Fibroblast of lung (primary cell): ENCODE results near the gene CLDN9. TPM values are rescaled to one million over a fixed set of nuclear protein-coding genes. Genes with fewer than 3 reads are reported as not detected.

ENCODE experiments used
- DNase-seq, 2 donors: peaks; one replicate each; pipeline versions ENCODE4 v3.0.0 to v3.0.0-alpha.2; 2010; ENCODE audit warnings: low read depth in 2 of 2
- H2AFZ ChIP-seq: 2 replicates; pipeline ENCODE4 v1.5.1; 2012; ENCODE audit warnings: low read length, control low read depth, inconsistent platforms
- H3K27ac ChIP-seq: 2 replicates; pipeline ENCODE4 v1.5.1; 2011; ENCODE audit warnings: low read length, control low read depth; ENCODE audit not compliant: insufficient read depth
- H3K27me3 ChIP-seq: 2 replicates; pipeline ENCODE4 v1.5.1; 2011; ENCODE audit warnings: mild to moderate bottlenecking, low read length; ENCODE audit not compliant: control insufficient read depth, insufficient read depth
- H3K36me3 ChIP-seq: 2 replicates; pipeline ENCODE4 v1.5.1; 2011; ENCODE audit warnings: low read length; ENCODE audit not compliant: control insufficient read depth, insufficient read depth
- H3K4me1 ChIP-seq: 2 replicates; pipeline ENCODE4 v1.5.1; 2011; ENCODE audit warnings: low read length; ENCODE audit not compliant: control insufficient read depth, insufficient read depth; ENCODE audit errors: extremely low read depth
- H3K4me2 ChIP-seq: 2 replicates; pipeline ENCODE4 v1.5.1; 2011; ENCODE audit warnings: low read length, control low read depth; ENCODE audit not compliant: insufficient read depth; ENCODE audit errors: extremely low read depth
- H3K4me3 ChIP-seq, 4 experiments: fragments of 200-600 bp in 1 of 4; sonication (generic) in 1 of 4; replicated peaks in 1 of 4; 2 replicates each; pipeline ENCODE4 v1.5.1; 2011 to 2016; ENCODE audit warnings: low read length in 4 of 4, low read depth in 3 of 4, mild to moderate bottlenecking in 3 of 4, control low read depth in 2 of 4, inconsistent platforms in 1 of 4, mixed read lengths in 1 of 4; ENCODE audit not compliant: insufficient read depth in 1 of 4; ENCODE audit errors: control extremely low read depth in 1 of 4
- H3K79me2 ChIP-seq: 2 replicates; pipeline ENCODE4 v1.5.1; 2012; ENCODE audit warnings: mild to moderate bottlenecking, low read length, inconsistent platforms; ENCODE audit not compliant: control insufficient read depth, insufficient read depth
- H3K9ac ChIP-seq: 2 replicates; pipeline ENCODE4 v1.5.1; 2011; ENCODE audit warnings: mild to moderate bottlenecking, low read length, control low read depth; ENCODE audit not compliant: insufficient read depth
- H3K9me3 ChIP-seq: 2 replicates; pipeline ENCODE4 v1.5.1; 2012; ENCODE audit warnings: low read depth, low read length; ENCODE audit not compliant: control insufficient read depth, insufficient read depth
- H4K20me1 ChIP-seq: 2 replicates; pipeline ENCODE4 v1.5.1; 2011; ENCODE audit warnings: low read length; ENCODE audit not compliant: control insufficient read depth, insufficient read depth; ENCODE audit errors: extremely low read depth
- CTCF ChIP-seq, 2 donors: IDR thresholded peaks in 1 of 2; conservative IDR thresholded peaks in 1 of 2; 1 replicate in 1 of 2; 2 replicates in 1 of 2; pipeline ENCODE4 v1.5.1; 2011 to 2012; ENCODE audit warnings: low read length in 2 of 2, control low read depth in 1 of 2, inconsistent platforms in 1 of 2, low read depth in 1 of 2, mild to moderate bottlenecking in 1 of 2
- EZH2 ChIP-seq: IDR thresholded peaks from 2 replicates; pipeline ENCODE4 v1.5.1; 2012; ENCODE audit warnings: low read length, control low read depth, mild to moderate bottlenecking; ENCODE audit errors: missing control alignments
- polyA plus RNA-seq, 2 donors: library from polyadenylated mRNA; depleted of rRNA in 1 of 2; stranded (reverse) in 1 of 2; unstranded in 1 of 2; fragments of >200 nt; gene quantifications; 2 replicates each; pipeline ENCODE4 v1.2.1, GENCODE V29; 2011 to 2012; ENCODE audit warnings: missing spikeins in 1 of 2
- total RNA-seq: library from RNA; depleted of rRNA; stranded (reverse); fragments of >200 nt; gene quantifications from 2 replicates; pipeline ENCODE4 v1.2.1, GENCODE V29; 2014

Gene CLDN9
- total and polyA plus RNA-seq, 2 donors (not counting 1 experiment from before 2014, with no cell fraction given), result not detected

- H3K9me3 ChIP-seq, result no peaks in the 10 kb centered on the region
- H3K27me3 ChIP-seq, result peaks cover 51% of the 10 kb centered on the region
- no peak overlapping the region for H3K4me3 ChIP-seq
- H3K79me2 ChIP-seq, result no peaks in the 10 kb centered on the region
- H3K4me2 ChIP-seq, result no peak overlapping the region
- no peak overlapping the region for H3K9ac ChIP-seq
- TF ChIP-seq CTCF (conservative IDR thresholded peaks at IDR 0.05 in 1 of 2, IDR thresholded peaks at IDR 0.05 in 1 of 2; ENCODE audit: low read depth in 1 of 2, low read length in 2 of 2) (no peak), EZH2 (peak; percentile 94)
- peaks cover 2% of the 10 kb centered on the region for H3K4me1 ChIP-seq
- no peaks in the 10 kb centered on the region for H4K20me1 ChIP-seq
- no peak overlapping the region for H2AFZ ChIP-seq
- DNase-seq, result no peak
- H3K27ac ChIP-seq, result no peak overlapping the region
- H3K36me3 ChIP-seq, result no peaks in the 10 kb centered on the region
Observed at GRCh38 chr16:2964475-2965336, 48.0 kb upstream of the CLDN9 start.

- Histone ChIP-seq H3K9ac (no peak overlapping the region), H4K20me1 (no peaks in the 10 kb centered on the region), H2AFZ (no peak overlapping the region), H3K4me3 (no peak overlapping the region), H3K9me3 (no peaks in the 10 kb centered on the region), H3K27ac (no peak overlapping the region), H3K4me2 (no peak overlapping the region), H3K36me3 (no peaks in the 10 kb centered on the region), H3K4me1 (peaks cover 2% of the 10 kb centered on the region), H3K27me3 (peaks cover 51% of the 10 kb centered on the region), H3K79me2 (no peaks in the 10 kb centered on the region)
- no peak for DNase-seq
- TF ChIP-seq CTCF (conservative IDR thresholded peaks at IDR 0.05 in 1 of 2, IDR thresholded peaks at IDR 0.05 in 1 of 2; ENCODE audit: low read depth in 1 of 2, low read length in 2 of 2) (no peak), EZH2 (peak; percentile 63)
Observed at GRCh38 chr16:2966043-2966807, 46.5 kb upstream of the CLDN9 start.

- H3K4me1 ChIP-seq, result peaks cover 2% of the 10 kb centered on the region
- no peak overlapping the region for H3K27ac ChIP-seq
- no peaks in the 10 kb centered on the region for H3K79me2 ChIP-seq
- DNase-seq, result no peak
- H3K27me3 ChIP-seq, result peaks cover 51% of the 10 kb centered on the region
- TF ChIP-seq EZH2 (peak; percentile 88), CTCF (conservative IDR thresholded peaks at IDR 0.05 in 1 of 2, IDR thresholded peaks at IDR 0.05 in 1 of 2; ENCODE audit: low read depth in 1 of 2, low read length in 2 of 2) (no peak)
- H3K4me2 ChIP-seq, result no peak overlapping the region
- no peaks in the 10 kb centered on the region for H3K9me3 ChIP-seq
- H3K36me3 ChIP-seq, result no peaks in the 10 kb centered on the region
- H3K4me3 ChIP-seq, result no peak overlapping the region
- no peak overlapping the region for H3K9ac ChIP-seq
- no peak overlapping the region for H2AFZ ChIP-seq
- H4K20me1 ChIP-seq, result no peaks in the 10 kb centered on the region
Observed at GRCh38 chr16:2966808-2967191, 45.9 kb upstream of the CLDN9 start.
